HCEC 1CT (cell line): ENCODE measurements around the gene MATN3.

Source experiments
- DNase-seq: peaks from one replicate; pipeline ENCODE4 v3.0.0-alpha.2; 2017

MATN3 gene

GRCh38 chr2:19993731-19994130 is 18.7 kb downstream of the MATN3 start:
- DNase-seq: no peak

GRCh38 chr2:19991895-19992294 is 20.6 kb downstream of the MATN3 start:
- no peak for DNase-seq

GRCh38 chr2:19990416-19990728 is 22.1 kb downstream of the MATN3 start:
- no peak for DNase-seq

GRCh38 chr2:19989667-19990415 is 22.6 kb downstream of the MATN3 start, which contains the start of gene WDR35:
TSS of gene WDR35 (minus strand) at chr2:19990105. CDS start at chr2:19990015, 90 bp downstream.
- peak; percentile 84 for DNase-seq

GRCh38 chr2:19989342-19989666 is 23.2 kb downstream of the MATN3 start:
- no peak for DNase-seq

GRCh38 chr2:19988600-19988999 is 23.9 kb downstream of the MATN3 start:
- DNase-seq: peak; percentile 20

- no peak for DNase-seq
Observed at GRCh38 chr2:19987936-19988335, 24.5 kb downstream of the MATN3 start.

GRCh38 chr2:19982268-19982667 is 30.2 kb downstream of the MATN3 start:
- peak; percentile 43 for DNase-seq

- no peak for DNase-seq
Observed at GRCh38 chr2:19979932-19980331, 32.5 kb downstream of the MATN3 start.

- no peak for DNase-seq
Observed at GRCh38 chr2:19973466-19973865, 39.0 kb downstream of the MATN3 start.

- DNase-seq: no peak
Observed at GRCh38 chr2:19971691-19972090, 40.8 kb downstream of the MATN3 start.

GRCh38 chr2:19963386-19963785 is 49.1 kb downstream of the MATN3 start:
- DNase-seq: no peak

GRCh38 chr2:19955544-19956422 is 56.7 kb downstream of the MATN3 start:
- DNase-seq: peak; percentile 76

GRCh38 chr2:19949071-19949470 is 63.4 kb downstream of the MATN3 start:
- DNase-seq: peak; percentile 24

- DNase-seq: no peak
Observed at GRCh38 chr2:19947184-19947940, 65.1 kb downstream of the MATN3 start.

GRCh38 chr2:19944205-19944845 is 68.1 kb downstream of the MATN3 start:
- no peak for DNase-seq

- no peak for DNase-seq
Observed at GRCh38 chr2:19943189-19943588, 69.3 kb downstream of the MATN3 start.

- DNase-seq: no peak
Observed at GRCh38 chr2:19942199-19942598, 70.3 kb downstream of the MATN3 start.
